NCI-H2171 (cell line): ENCODE data around the gene LRRC4B.

Experiments used
- DNase-seq: peaks from one replicate; lab custom pipeline; 2025; lab: John Stamatoyannopoulos, UW

Gene LRRC4B

DNA sequence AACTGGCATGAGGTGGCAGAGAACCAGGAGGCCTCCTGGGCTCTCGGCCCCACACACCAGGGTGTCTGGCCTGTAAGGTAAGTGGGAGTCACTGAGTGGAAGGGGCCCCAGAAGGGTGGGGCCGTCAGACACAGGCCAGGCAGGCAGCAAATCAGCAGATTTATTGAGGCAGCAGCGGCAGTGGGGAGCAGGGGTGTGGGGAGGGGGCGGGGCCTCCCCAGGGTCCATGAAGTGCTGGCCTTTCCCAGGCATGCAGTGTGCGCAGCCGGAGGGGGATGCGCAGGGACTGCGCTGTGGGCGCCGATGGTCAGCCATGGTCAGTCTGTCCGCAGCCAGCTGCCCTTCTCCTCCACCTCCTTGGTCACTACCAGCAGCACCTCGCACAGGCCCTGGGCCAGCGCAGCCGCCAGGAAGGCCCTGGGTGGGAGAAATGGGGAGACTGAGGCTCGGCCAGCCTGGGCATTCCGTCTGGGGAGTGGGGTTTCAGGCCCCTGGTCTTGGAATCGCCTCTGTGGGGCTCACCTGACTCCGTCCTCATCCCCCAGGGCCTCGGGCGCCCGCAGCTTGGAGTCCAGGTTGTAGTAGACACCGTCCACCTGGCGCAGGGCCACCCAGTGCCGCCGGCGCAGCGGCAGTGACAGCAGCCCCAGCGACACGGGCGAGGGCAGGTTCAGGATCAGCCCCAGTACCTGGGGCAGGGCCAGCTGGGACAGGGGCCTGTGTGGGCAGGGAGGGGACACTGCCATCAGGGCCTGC is 62.2 kb downstream of the LRRC4B start:
- no peak for DNase-seq

DNA sequence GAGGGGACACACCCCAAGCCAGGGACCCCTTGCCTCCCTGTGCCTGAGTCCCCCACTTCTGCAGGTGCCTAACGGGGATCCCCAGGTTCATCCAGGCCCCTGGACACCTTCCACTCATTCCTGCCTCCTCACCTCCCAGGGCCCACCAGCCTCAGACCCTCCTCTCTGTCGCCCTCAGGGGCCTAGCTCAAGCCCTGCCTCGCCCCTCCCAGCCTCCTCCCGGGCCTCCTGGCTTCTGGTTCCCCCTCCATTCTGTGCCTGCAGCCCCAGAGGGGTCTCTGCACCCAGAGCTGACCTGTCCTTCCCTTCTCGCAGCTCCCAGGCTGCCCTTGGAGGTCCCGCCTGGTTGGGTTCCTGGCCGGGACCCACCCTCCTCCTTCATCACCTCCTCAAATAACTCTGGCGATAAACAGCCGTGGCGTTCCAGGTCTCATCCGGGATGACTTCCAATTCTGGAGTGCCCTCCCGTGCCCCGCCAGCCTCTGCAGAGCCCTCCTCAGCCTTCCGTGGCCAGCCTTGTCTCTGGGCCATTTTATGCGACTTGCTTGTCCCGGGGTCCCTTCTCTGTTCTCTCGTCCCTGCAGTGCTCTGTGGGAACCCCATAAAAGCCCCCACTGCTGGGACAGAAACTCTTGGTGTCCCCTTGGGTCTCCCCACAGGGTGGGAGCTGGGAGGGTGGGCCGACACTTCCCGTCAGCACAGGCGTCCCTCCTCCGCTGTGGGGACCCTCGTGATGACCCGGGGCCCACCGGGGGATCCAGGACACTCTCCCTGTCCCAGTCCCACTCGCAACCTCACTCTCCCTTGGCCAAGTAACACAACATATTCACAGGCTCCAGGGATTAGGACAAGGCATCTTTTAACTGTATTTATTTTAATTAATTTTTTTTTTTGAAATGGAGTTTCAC is 66.4 kb downstream of the LRRC4B start:
- DNase-seq: no peak

DNA sequence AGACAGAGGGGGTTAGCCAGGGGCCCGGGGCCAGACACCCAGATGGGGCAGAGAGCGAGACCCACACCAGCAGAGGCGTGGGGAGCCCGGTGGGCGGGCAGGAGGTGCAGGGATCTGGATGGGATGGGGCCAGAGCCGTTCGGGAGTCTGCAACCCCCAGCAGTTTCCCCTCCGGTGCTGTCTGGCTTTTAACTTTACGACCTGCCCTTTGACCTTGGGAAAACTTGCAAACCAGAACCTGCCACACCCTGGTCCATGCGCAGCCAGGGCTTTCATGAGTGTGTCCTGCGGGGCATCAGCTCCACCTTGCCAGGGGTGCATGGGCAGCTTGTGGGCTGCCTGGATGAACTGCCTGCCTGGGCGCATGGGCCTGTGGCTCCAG is 67.1 kb downstream of the LRRC4B start:
- DNase-seq: no peak

DNA sequence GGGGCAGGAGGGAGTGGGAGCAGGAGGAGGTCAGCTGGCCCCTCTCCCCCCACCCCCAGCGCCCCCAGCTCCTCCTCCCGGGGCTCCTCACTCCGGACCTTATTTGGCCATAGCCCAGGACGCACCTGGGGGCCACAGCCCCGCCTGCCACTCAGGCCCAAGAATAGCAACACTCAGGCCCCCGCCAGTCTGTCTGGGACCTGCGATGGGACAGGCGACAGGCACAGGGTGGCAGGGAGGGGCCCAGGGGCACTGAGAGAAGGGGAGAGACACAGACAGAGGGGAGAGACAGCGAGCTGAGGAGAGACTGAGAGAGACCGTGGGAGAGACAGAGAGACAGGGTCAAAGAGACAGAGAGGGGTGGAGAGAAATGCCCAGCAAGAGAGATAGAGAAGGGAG is 67.5 kb downstream of the LRRC4B start:
- DNase-seq: no peak

DNA sequence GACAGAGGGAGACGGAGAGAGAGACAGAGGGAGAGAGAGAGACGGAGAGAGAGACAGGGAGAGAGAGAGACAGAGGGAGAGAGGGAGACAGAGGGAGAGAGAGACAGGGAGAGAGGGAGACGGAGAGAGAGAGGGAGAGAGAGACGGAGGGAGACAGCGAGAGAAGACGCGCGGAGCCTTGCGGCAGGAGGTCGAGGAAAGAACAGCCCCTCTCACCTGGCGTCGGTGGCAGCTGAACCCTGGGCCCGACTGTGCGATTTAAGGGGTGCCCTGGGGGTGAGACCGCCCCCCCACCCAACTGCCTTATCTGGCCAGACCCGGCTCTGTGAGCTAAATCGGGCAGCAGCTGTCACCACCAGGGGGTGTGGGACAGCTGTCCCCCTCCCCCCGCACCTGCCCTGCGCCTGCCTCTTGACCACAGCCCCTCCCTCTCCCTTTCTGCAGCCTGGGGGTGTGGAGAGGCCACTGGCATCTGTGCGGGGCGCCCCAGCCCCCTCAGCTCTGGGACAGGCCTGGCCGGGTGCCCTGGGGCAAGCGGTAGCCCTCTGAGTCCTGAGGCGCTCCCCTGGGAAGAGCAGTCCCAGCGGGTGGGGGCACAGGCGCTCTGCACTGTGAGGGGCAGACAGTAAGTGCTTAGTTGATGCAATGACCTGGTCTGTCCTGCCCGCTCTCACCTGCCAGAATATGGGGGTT is 68.0 kb downstream of the LRRC4B start:
- DNase-seq: no peak

DNA sequence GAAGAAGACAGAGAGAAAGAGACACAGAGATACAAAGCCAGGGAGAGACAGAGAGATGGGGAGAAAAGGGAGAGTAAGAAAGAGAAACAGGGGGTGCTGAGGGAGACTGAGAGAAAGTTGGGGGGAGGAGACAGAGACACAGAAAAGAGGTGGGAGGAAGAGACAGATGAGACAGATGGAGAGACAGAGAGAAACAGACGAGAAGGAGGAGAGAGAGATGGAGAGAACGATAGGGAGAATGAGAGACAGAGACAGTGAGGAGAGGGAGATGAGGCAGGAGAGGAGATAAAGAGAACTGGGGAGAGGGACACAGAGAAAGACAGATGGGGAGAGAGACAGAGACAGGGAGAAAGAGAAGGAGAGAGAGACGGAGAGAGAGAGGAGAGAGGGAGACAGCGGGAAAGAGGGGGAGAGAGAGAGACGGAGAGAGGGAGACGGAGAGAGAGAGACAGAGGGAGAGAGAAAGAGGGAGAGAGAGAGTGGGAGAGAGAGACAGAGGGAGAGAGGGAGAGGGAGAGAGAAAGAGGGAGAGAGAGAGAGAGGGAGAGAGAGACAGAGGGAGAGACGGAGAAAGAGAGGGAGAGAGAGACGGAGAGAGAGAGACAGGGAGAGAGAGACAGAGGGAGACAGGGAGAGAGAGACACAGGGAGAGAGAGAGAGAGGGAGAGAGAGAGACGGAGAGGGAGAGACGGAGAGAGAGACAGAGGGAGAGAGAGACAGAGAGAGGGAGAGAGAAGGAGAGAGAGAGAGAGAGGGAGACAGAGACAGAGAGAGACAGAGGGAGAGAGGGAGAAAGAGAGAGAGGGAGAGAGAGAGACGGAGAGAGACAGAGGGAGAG is 69.8 kb downstream of the LRRC4B start:
- DNase-seq: no peak

DNA sequence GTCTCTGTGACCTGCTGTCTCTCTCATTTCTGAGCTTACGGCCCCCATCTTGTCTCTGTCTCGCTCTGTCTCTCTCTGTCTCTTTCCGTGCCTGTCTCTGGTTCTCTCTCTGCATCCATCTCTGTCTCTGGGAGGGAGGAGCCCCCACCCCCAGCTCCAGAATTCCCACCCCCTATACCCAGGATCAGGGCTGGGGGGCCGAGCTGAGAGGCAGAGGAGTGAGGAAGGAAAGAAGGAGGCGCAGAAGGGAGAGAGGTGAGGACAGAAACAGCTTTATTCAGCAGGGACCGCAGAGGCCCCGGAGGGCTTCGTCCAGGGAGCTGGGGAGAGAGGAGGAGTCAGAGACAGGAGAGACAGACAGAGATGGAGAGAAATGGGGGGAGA is 71.2 kb downstream of the LRRC4B start:
- DNase-seq: no peak

DNA sequence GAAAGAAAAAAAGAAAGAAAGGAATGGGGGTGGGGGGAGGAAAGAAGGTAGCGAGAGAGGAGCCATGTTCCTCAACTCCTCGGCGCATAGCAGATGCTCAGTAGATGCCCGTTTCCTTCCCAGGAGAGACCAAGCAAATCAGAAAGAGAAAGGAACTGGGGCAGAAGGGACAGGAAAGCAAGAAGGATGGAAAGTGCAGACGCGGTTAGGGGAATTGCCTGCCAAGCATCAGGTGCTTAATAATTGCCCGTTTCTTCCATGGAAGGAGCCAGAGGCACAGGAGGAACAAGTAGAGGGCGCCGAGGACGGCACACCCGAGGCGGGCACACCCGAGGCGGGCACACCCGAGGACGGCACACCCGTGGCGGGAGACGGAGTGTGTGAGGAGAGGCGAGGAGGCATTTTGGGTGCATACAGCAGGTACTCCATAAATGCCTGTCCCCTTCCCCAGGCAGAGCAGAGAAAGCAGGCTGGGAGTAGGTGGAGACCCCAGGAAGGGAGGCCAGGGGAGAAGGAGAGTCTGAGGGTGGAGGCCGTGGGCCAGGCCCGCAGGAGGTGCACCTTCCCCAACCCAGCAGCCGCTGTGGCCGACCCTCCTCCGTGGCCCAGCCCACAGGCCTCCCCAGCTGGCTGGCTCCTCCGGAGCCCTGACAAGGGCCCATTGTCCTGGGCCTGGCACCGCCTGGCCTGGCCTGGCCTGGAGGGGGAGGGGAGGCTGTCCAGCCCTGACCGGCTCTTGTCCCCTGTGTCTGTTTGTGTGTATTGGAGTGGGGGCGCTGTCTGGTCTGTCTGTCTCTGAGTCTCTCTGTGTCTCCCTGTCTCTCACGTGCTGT is 71.8 kb downstream of the LRRC4B start:
- no peak for DNase-seq

DNA sequence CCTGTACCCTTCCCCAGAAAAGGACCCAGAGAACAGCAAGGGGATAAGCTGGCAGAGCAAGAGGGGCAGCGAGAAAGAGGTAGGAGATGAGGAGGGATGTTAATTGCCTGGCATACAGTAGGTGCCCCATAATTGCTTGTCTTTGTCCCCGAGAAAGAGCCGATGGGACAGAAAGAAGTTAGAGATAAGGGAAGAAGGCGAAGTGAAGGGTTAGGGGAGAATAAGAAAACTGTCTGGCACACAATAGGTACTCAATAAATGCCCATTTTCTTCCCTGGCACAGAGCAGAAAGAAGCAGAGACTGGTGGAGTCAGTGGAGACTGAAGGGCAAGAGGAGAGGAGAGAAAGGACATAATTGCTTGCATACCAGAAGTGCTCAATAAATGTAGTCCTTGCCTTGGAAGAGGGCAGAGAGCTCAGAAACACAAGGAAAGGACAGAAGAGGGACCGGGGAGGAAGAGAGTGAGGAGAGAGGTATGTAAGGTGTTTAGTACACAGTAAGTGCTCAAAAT is 73.2 kb downstream of the LRRC4B start:
- no peak for DNase-seq

DNA sequence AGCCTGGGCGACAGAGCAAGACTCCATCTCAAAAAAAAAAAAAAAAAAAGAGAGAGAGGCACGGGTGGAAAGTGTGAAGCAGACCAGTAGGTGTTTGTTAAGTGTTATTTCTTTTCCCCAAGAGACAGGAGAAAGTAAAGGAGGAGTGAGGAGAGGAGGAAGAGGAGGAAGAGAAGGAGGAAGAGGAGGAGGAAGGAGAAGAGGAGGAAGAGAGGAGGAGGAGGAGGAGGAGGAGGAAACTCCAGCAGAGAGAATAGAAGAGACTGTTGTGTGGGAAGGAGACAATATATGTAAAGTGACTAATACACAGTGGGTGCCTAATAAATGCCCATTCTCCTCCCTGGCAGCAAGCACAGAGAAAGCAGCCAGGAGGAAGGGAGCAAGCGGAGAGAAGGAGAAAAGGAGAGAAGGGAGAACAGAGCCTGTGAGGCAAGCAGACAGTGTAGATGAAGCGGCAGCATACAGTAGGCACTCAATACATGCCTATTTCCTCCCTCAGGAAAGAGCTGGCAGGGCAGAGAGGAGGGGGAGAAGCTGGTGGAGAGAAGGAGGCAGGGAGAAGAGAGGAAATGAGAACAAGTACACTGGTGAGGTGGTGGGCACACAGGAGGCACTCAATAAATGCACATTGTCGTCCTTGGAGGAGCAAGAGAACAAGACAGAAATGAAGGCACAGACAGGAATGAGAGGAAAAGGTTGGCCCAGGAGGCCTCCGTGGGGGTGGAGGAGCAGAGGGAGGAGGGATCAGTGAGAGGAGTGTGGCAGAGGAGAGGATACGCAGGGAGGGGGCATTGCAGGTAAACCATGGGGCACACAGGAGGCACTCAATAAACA is 73.8 kb downstream of the LRRC4B start:
- DNase-seq: no peak

DNA sequence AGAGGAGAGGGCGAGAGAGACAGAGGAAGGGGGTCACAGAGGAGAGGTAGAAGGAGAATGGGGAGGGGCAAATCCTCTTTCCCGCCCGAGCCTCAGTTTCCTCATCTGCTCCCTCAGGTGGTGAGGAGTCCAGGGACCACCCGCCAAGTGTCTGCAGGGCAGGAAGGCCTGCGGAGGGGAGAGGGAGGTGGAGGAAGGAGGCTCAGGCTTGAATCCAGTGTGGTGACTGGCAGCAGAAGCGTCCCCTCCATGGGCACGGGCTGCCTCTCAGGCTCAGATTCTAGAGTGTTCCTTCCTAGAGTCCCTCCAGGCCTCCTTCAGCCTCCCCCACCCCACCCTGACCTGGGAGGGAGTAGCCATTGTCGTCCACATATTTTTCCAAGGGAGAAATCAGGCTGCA is 75.1 kb downstream of the LRRC4B start:
- DNase-seq: no peak

DNA sequence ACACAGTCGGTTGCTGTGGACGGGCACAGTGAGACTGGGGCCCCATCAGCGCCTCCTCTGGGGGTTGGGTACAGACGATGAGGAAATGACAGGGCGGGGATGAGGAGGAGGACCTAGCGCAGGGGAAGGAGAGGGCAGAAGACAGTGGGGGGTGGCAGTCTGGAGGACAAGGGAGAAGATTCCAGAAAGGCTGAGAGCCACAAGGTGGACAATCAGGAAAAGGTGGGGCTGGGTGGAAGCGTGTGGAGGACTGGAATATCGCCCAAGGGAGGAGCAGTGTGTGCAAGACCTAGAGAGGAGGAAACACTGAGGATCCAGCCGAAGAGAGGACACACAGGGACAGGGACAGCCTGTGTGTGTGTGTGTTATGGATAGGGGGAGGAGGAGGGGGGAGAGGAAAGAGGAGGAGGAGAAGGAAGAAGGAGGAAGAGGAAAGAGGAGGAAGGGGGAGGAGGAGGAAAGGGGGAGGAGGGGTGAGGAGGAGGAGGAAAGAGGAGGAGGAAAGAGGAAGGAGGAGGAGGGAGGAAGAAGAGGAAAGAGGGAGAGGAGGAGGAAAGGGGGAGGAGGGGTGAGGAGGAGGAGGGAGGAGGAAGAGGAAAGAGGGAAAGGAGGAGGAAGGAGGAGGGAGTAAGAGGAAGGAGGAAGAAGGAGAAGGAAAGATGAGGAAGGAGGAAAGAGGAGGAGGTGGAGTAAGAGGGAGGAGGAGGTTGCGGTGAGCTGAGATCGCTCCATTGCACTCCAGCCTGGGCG is 75.8 kb downstream of the LRRC4B start:
- no peak for DNase-seq

DNA sequence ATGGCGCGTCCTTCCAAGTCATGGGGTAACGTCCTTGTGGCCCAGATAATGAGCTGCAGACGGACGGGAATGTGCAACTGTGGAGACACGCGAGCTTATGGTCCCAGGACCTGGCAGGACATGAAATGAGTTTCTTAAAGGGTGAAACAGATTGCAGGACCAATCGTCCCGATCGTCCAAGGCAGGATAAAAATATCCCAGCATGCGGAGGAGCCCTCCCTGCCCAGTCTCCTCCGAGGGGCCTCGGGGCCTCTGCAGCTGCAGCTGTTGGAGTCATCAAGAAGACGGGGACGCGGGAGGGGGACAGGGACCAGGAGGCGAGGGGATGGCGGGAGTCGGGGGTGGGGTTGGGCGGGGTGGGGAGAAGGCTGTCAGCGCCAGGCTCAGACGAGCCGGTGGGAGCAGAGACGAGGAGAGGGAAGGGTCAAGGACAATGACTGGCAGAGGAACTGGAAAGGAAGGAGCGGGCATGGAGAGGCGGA is 77.2 kb downstream of the LRRC4B start:
- no peak for DNase-seq

DNA sequence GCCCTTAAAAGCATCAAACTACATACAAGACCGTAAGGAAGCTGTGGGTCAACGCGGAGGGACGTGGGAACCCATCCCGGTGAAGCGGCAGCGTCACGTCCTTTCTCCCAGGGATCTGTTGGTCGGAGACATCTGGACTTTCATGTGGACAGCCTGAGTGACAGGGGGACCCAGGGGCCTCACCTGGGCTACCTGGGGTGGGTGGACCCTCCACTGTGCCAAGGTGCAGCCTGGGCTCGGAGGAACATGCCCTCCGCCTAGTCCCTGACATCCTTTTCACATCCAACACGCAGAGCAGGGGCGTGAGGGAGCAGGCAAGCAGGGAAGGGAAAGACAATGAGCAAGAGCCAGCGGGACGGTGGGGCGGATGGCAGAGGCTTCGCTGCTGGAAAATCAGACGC is 77.8 kb downstream of the LRRC4B start:
- no peak for DNase-seq

DNA sequence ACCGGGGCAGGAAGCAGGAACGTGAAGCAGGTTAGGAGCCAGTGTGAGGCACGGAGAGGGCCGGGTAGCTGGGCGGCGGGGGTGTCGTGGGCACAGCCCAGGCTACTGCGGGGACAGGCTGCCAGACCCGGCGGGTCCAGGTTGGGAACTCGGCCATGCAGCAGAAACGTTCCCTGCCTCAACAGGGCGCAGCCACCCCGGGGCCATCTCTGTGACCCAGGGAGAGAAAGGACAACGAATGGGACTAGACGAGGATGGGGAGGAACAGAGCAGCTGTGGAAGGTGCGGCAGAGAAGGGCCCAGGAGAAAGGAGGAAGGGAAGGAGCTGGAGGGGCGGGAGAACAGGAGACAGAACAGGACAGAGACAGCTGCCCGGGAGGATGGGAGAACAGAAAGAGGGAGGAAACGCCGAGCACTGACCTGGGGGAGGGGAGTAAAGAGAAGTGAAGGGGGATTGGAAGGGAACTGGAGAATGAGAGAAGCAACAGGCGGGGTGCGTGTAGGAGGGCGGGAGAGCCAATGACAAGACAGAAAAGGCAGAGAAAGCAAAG is 78.7 kb downstream of the LRRC4B start:
- DNase-seq: no peak

DNA sequence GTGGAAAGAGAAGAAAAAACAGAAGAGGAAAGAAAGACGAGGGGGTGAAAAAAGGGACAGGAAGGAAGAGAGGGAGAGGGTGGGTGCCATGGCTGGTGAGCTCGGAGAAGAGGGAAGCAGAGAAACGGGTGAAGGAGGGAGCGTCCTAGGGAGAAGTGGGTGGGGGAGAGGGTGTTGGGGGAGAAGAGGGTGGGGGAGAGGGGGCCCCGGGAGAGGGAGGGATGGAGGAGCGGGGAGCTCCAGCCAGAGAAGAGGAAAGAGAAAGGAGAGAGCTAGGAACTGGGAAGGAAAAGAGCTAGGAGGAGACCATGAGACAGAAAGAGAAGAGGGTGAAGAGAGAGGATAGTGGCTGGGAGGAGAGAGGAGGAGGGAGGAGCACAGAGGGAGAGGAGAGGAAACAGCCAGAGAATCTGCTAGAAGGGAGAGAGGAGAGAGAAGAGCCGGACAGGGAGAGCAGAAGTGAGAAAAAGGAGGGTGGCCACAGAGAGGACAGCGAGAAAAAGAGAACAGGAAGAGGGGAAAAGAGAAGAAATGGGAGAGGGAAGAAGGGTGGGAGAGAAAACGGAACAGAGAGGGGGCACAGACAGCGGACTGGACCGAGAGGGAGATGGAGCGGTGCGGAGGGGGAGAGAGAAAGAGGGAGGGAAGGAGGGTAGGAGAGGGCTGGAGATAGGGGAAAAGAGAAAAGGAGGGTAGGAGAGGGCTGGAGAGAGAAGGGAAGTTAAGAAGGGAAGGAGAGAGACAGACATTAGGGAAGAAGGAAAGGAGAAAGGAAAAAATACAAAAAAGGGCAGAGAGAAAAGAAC is 79.6 kb downstream of the LRRC4B start:
- no peak for DNase-seq

DNA sequence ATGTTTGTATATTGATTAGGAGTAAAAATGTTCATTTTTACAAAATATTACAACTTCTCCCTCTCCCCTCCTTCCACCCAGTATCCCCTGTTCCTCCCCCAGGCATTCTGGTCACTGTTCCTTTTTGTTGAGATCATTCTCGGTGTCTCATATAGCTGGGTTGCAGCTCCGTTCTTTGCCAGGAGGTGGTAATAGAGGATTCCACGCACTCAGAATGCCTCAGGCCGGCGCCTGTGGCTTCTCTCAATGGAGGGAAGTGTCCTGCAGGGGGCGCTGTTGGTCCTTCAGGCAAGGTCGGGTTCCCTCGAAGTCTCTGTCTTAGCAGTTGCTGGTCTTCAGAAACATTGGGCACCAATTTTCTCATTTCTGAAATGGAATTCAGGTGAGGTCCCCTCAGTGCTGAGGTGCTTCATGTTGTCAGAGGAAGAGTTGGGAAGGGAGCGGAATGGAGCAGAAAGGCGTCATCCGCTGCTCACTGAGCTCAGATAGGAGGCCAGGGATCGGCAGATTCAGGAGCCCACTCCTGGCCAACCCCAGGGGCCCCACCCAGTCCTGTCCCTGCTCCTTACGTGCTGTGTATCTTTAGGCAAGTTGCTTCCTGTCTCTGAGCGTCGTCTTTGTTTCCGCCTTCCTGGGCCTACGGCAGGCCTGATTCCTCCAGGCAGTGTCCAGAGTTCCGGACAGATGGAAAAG is 81.3 kb downstream of the LRRC4B start:
- peak; percentile 16 for DNase-seq
